AG10803 (cell line): ENCODE data around the gene CTRB1.
"Not testable (repeated sequence)": the region's sequence is repeated elsewhere in the genome, so short reads cannot be mapped to it uniquely, and the experiment has no call there.

Experiments
- DNase-seq: peaks from one replicate; pipeline ENCODE4 v3.0.0; 2010; ENCODE audit warnings: low read depth
- H3K4me3 ChIP-seq: 2 replicates; pipeline ENCODE4 v1.5.1; 2011; ENCODE audit warnings: mild to moderate bottlenecking, low read length, control low read depth
- TF ChIP-seq, protein P1 (sequence below): conservative IDR thresholded peaks from 2 replicates; pipeline ENCODE4 v1.5.1; 2011; ENCODE audit warnings: mild to moderate bottlenecking, low read length, control low read depth, inconsistent platforms

Gene CTRB1

GRCh38 chr16:75216576-75216975 lies 2.2 kb upstream of the CTRB1 start:
- TF ChIP-seq, protein P1, sequence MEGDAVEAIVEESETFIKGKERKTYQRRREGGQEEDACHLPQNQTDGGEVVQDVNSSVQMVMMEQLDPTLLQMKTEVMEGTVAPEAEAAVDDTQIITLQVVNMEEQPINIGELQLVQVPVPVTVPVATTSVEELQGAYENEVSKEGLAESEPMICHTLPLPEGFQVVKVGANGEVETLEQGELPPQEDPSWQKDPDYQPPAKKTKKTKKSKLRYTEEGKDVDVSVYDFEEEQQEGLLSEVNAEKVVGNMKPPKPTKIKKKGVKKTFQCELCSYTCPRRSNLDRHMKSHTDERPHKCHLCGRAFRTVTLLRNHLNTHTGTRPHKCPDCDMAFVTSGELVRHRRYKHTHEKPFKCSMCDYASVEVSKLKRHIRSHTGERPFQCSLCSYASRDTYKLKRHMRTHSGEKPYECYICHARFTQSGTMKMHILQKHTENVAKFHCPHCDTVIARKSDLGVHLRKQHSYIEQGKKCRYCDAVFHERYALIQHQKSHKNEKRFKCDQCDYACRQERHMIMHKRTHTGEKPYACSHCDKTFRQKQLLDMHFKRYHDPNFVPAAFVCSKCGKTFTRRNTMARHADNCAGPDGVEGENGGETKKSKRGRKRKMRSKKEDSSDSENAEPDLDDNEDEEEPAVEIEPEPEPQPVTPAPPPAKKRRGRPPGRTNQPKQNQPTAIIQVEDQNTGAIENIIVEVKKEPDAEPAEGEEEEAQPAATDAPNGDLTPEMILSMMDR: no peak

DNA sequence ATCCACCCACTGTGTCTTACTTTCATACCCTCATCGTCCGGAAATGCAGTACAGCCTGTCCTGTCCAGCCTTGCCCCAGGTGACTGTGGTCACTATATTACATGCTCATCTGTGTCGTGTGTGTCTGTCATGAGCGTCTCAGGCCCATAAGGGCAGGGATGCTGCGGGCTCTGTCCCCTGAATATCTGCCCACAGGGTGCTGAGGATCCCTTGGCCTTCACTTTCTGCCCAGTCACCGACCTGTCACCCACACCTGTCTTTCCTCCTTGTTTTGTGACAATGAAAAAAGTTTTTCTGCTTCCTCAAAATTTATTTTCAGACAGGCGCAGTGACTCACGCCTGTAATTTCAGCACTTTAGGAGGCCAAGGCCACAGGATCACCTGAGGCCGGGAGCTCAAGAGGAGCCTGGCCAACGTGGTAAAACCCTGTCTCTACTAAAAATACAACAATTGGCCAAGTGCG lies 1.4 kb upstream of the CTRB1 start:
- TF ChIP-seq, protein P1: no peak

More at GRCh38 chr16:75216576-75216975, 2.2 kb upstream of the CTRB1 start:
- H3K4me3 ChIP-seq: no peak overlapping the region
- no peak for DNase-seq

GRCh38 chr16:75219088-75219487 lies 300 bp downstream of the CTRB1 start:
- DNase-seq: no peak
- TF ChIP-seq, protein P1: no peak
- H3K4me3 ChIP-seq: no peak overlapping the region

More for the DNA sequence above, 1.4 kb upstream of the CTRB1 start:
- H3K4me3 ChIP-seq: no peak overlapping the region
- DNase-seq: no peak

DNA sequence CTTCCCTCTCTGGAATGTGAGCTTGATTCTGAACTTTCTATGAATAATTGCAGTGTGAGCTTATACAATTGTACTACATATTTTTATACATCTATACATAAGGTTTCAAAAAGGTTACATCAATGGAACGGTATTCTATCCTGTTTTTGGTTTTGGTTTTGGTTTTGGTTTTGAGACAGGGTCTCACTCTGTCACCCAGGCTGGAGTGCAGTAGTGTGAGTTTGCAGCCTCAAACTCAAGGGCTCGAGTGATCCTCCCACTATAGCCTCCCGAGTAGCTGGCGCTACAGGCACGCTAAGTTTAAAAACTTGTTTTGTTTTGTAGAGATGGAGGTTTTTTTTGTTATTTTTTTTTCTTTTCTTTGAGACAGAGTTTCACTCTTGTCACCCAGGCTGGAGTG lies 1.1 kb downstream of the CTRB1 start:
- DNase-seq: no peak
- no peak overlapping the region for H3K4me3 ChIP-seq

DNA sequence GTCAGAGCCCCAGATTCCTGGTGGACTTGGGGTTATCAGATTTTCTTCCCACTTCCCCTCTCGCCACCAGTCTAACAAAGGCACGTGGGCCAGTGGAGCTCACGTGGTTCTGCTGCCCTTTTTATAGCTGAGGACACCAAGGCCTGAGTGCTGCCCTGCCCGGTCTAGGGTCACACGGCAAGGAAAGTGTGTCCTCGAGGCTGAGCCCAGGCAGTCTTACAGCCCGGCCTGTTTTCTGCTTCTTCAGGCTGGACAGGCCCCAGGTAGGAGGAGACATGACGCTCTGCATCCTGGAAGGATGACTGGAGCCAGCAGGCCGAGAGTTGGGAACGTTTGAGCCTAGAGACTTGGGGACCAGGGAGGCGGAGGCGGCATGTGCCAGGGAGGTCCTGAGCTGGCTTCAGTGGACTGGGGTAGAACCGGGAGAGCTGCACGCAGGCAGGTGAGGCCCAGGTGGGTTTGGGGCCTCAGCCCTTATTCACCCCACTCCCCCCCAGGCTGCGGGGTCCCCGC lies 3.5 kb downstream of the CTRB1 start:
- no peak overlapping the region for H3K4me3 ChIP-seq
- TF ChIP-seq, protein P1: no peak
- no peak for DNase-seq

More for the DNA sequence above, 1.1 kb downstream of the CTRB1 start:
- TF ChIP-seq, protein P1: no peak

DNA sequence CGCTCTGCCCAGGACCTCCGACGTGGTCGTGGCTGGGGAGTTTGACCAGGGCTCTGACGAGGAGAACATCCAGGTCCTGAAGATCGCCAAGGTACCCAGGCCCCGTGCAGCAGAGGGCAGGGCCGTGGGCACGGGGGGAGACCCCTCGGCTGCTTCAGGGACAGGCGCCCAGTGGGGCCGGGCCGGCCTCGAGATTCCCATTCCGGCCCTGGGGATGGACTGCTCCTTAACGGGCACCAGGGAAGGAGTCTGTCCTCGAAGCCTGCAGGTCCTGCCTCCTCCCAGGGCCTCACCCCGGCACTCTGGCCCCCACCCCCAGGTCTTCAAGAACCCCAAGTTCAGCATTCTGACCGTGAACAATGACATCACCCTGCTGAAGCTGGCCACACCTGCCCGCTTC lies 4.3 kb downstream of the CTRB1 start:
- H3K4me3 ChIP-seq, DNase-seq: not testable (repeated sequence)

DNA sequence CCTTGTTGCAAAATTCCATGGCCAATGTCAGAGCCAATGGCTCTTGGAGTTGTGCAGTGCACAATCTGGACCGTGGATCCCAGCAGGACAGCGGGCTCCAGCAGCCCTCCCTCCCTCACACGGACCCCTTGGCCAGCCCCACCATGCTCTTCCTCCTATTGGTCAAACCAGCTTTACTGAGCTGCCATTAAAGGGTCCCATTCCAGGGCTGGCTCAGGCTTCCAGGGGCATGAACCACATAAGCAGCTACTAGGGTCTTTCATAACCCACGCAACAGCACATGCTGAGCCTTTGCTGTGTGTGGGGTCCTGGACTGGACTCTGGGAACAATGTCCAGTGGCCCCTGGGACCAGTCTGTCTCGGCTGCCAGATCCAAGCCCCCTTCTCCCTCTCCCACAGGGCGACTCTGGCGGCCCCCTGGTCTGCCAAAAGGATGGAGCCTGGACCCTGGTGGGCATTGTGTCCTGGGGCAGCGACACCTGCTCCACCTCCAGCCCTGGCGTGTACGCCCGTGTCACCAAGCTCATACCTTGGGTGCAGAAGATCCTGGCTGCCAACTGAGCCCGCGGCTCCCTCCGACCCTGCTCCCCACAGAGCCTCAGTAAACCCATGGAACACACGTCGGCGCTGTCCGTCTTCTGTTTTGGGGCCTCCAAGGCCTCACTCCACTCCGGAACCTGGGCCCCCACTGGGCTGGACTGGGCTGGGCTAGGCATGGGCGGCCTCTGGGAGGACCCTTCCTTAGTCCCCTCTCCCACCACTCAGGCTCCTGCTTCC lies 5.7 kb downstream of the CTRB1 start:
- no peak overlapping the region for H3K4me3 ChIP-seq
- no peak for DNase-seq
- TF ChIP-seq, protein P1: no peak
